ENCODE data around the gene HDGFL2. TPM values are rescaled to one million over a fixed set of nuclear protein-coding genes. Genes with fewer than 3 reads are reported as not detected.

Gene HDGFL2
- polyA plus RNA-seq, 1 experiment: 23.5 TPM

GRCh38 chr19:4547303-4548237, 75.5 kb downstream of the HDGFL2 start:
- DNase-seq (ENCODE audit: low read depth, low spot score): no peak
- peaks cover 3% of the 10 kb centered on the region; the same call in 1 of the 2 replicates for H3K9me3 ChIP-seq (ENCODE audit: control insufficient read depth, insufficient read depth, low read length)
- no peaks in the 10 kb centered on the region for H3K27me3 ChIP-seq (ENCODE audit: control insufficient read depth, insufficient read depth, low read length)
- TF ChIP-seq CTCF (IDR thresholded peaks at IDR 0.05; ENCODE audit: low read depth, low read length): peak; percentile 33; the same call in 1 of the 2 replicates
- H3K4me3 ChIP-seq (ENCODE audit: low read depth, low read length): no peak overlapping the region
- POLR2A ChIA-PET: interaction anchor here (0.6 to 0.7 kb wide), 2 partner anchors 15 to 87 kb away, joined by 4 to 5 read pairs; no protein-coding TSS in a partner anchor
- CTCF ChIA-PET: interaction anchor here (0.5 to 1.7 kb wide), 4 partner anchors 19 to 284 kb away, joined by 3 to 10 read pairs (median 4); no protein-coding TSS in a partner anchor
- H3K27ac ChIP-seq (ENCODE audit: low read depth, low read length): no peak overlapping the region

GRCh38 chr19:4548238-4548584, 76.1 kb downstream of the HDGFL2 start:
- ChIA-PET CTCF (interaction anchor here (0.5 to 1.7 kb wide), 2 partner anchors 82 to 88 kb away, joined by 5 to 10 read pairs; no protein-coding TSS in a partner anchor), POLR2A (interaction anchor here (0.6 kb wide), 1 partner anchor 16 kb away, joined by 5 read pairs; no protein-coding TSS in a partner anchor)
- TF ChIP-seq CTCF (IDR thresholded peaks at IDR 0.05; ENCODE audit: low read depth, low read length): no peak
- Histone ChIP-seq H3K9me3 (ENCODE audit: control insufficient read depth, insufficient read depth, low read length) (peaks cover 3% of the 10 kb centered on the region; the same call in 1 of the 2 replicates), H3K27me3 (ENCODE audit: control insufficient read depth, insufficient read depth, low read length) (no peaks in the 10 kb centered on the region), H3K4me3 (ENCODE audit: low read depth, low read length) (no peak overlapping the region), H3K27ac (ENCODE audit: low read depth, low read length) (no peak overlapping the region)
- DNase-seq (ENCODE audit: low read depth, low spot score): no peak

- ChIA-PET POLR2A (no interaction called here), CTCF (no interaction called here)
- TF ChIP-seq CTCF (IDR thresholded peaks at IDR 0.05; ENCODE audit: low read depth, low read length): no peak
These were observed 77.9 kb downstream of the HDGFL2 start for GRCh38 chr19:4550018-4550417.

GRCh38 chr19:4550479-4551050, 78.5 kb downstream of the HDGFL2 start:
- no peaks in the 10 kb centered on the region for H3K27me3 ChIP-seq (ENCODE audit: control insufficient read depth, insufficient read depth, low read length)
- ChIA-PET POLR2A (no interaction called here), CTCF (no interaction called here)
- TF ChIP-seq CTCF (IDR thresholded peaks at IDR 0.05; ENCODE audit: low read depth, low read length): no peak
- no peak overlapping the region for H3K27ac ChIP-seq (ENCODE audit: low read depth, low read length)
- peaks cover 3% of the 10 kb centered on the region; the same call in 1 of the 2 replicates for H3K9me3 ChIP-seq (ENCODE audit: control insufficient read depth, insufficient read depth, low read length)
- no peak overlapping the region for H3K4me3 ChIP-seq (ENCODE audit: low read depth, low read length)
- DNase-seq (ENCODE audit: low read depth, low spot score): no peak

More at GRCh38 chr19:4550018-4550417, 77.9 kb downstream of the HDGFL2 start:
- H3K4me3 ChIP-seq (ENCODE audit: low read depth, low read length): no peak overlapping the region
- H3K27me3 ChIP-seq (ENCODE audit: control insufficient read depth, insufficient read depth, low read length): no peaks in the 10 kb centered on the region
- no peak for DNase-seq (ENCODE audit: low read depth, low spot score)
- H3K27ac ChIP-seq (ENCODE audit: low read depth, low read length): no peak overlapping the region
- H3K9me3 ChIP-seq (ENCODE audit: control insufficient read depth, insufficient read depth, low read length): peaks cover 3% of the 10 kb centered on the region; the same call in 1 of the 2 replicates

Small RNAs within 50 kb of the gene (small RNA-seq; reads per million reads assigned to genes)
- not detected for gene MIR4746 (ENCODE audit: insufficient read length, low read depth)

Other genes starting within 250 kb of the HDGFL2 start
- gene EBI3, start 242.8 kb upstream of the HDGFL2 start, polyA plus RNA-seq (2011; rRNA removed): 1.1 and 1.3 TPM in 2 replicates
- gene YJU2, start 225.2 kb upstream of the HDGFL2 start, polyA plus RNA-seq (2011; rRNA removed): 10.2 and 13.0 TPM in 2 replicates
- not detected in 2 replicates for gene SHD, start 193.0 kb upstream of the HDGFL2 start, polyA plus RNA-seq (2011; rRNA removed)
- not detected in 2 replicates for gene TMIGD2, start 169.9 kb upstream of the HDGFL2 start, polyA plus RNA-seq (2011; rRNA removed)
- gene FSD1, start 167.7 kb upstream of the HDGFL2 start, polyA plus RNA-seq (2011; rRNA removed): 6.8 and 8.9 TPM in 2 replicates
- gene STAP2, start 133.5 kb upstream of the HDGFL2 start, polyA plus RNA-seq (2011; rRNA removed): 5.3 and 7.4 TPM in 2 replicates
- gene MPND, start 128.7 kb upstream of the HDGFL2 start, polyA plus RNA-seq (2011; rRNA removed): 5.1 and 6.5 TPM in 2 replicates
- 40.2 and 57.9 TPM in 2 replicates for gene SH3GL1, start 71.8 kb upstream of the HDGFL2 start, polyA plus RNA-seq (2011; rRNA removed)
- 5.0 and 6.0 TPM in 2 replicates for gene CHAF1A, start 69.7 kb upstream of the HDGFL2 start, polyA plus RNA-seq (2011; rRNA removed)
- gene UBXN6, start 14.5 kb upstream of the HDGFL2 start, polyA plus RNA-seq (2011; rRNA removed): 45.2 and 58.3 TPM in 2 replicates
- gene PLIN4, start 46.2 kb downstream of the HDGFL2 start, polyA plus RNA-seq (2011; rRNA removed): 0.07 and 0.11 TPM in 2 replicates
- gene PLIN5, start 62.9 kb downstream of the HDGFL2 start, polyA plus RNA-seq (2011; rRNA removed): not detected in 2 replicates
- gene LRG1, start 67.7 kb downstream of the HDGFL2 start, polyA plus RNA-seq (2011; rRNA removed): 0.05 and 0.07 TPM in 2 replicates
- gene SEMA6B, start 87.4 kb downstream of the HDGFL2 start, polyA plus RNA-seq (2011; rRNA removed): 0.66 and 1.1 TPM in 2 replicates
- gene TNFAIP8L1, start 167.2 kb downstream of the HDGFL2 start, polyA plus RNA-seq (2011; rRNA removed): 4.1 and 4.7 TPM in 2 replicates
- 126 and 160 TPM in 2 replicates for gene MYDGF, start 198.0 kb downstream of the HDGFL2 start, polyA plus RNA-seq (2011; rRNA removed)

All from AG04450 (cell line).